ENCODE data around the gene HDGFL2. TPM values are rescaled to one million over a fixed set of nuclear protein-coding genes. Genes with fewer than 3 reads are reported as not detected.

Gene HDGFL2
- total and polyA plus RNA-seq, 2 donors (not counting 1 experiment from before 2014, with no cell fraction given), result 19.5 to 51.2 TPM

DNA sequence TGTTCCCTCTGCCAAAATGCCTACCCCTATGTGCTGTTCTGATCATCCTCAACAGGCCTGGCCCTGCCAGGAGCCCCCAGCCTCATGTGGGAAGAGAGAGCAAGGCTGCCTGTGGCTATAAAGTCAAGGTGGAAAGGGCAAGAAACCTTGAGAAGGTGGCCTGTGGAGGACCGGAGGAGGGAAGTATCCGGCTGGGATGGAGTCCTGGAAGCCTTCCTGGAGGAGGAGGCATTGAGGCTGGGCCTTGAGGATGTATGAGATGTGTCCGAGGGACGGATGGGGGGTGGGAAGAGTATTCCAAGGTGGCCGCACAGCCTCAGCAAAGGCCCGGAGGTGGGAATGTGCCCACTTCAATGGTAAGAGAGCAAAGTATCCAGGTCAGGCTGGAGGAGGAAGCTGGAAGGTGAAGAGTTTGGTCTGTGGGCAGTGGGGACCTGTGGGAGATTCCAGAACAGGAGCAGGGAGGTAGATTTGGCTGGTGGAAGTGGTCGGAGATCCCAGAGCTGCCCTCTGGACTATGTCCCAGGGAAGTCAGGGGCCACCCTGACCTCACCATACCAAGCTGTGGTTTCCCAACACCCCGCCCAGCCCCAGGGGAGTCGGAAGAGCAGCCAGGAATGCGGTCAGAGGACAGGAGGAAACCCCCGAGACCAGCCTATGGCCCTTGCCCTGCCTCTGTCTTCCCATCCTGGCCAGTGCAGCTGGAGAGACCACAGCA is 49.2 kb downstream of the HDGFL2 start:
- no peaks in the 10 kb centered on the region for H3K79me2 ChIP-seq (ENCODE audit: control insufficient read depth, insufficient read depth, low read length)
- no peaks in the 10 kb centered on the region for H3K9me3 ChIP-seq (ENCODE audit: control insufficient read depth, insufficient read depth, low read depth, low read length)
- H3K27me3 ChIP-seq (ENCODE audit: control insufficient read depth, insufficient read depth, low read length), result no peaks in the 10 kb centered on the region
- H3K4me2 ChIP-seq (ENCODE audit: extremely low read depth, insufficient read depth, low read length), result no peak overlapping the region
- no peak for TF ChIP-seq EZH2 (IDR thresholded peaks at IDR 0.05; ENCODE audit: low read length, missing control alignments)
- TF ChIP-seq, protein P1, sequence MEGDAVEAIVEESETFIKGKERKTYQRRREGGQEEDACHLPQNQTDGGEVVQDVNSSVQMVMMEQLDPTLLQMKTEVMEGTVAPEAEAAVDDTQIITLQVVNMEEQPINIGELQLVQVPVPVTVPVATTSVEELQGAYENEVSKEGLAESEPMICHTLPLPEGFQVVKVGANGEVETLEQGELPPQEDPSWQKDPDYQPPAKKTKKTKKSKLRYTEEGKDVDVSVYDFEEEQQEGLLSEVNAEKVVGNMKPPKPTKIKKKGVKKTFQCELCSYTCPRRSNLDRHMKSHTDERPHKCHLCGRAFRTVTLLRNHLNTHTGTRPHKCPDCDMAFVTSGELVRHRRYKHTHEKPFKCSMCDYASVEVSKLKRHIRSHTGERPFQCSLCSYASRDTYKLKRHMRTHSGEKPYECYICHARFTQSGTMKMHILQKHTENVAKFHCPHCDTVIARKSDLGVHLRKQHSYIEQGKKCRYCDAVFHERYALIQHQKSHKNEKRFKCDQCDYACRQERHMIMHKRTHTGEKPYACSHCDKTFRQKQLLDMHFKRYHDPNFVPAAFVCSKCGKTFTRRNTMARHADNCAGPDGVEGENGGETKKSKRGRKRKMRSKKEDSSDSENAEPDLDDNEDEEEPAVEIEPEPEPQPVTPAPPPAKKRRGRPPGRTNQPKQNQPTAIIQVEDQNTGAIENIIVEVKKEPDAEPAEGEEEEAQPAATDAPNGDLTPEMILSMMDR (conservative IDR thresholded peaks at IDR 0.05 in 1 of 2, IDR thresholded peaks at IDR 0.05 in 1 of 2; ENCODE audit: low read depth in 1 of 2, low read length in 2 of 2), result no peak
- no peak overlapping the region for H3K4me3 ChIP-seq (replicated peaks in 1 of 4; ENCODE audit: control extremely low read depth in 1 of 4, insufficient read depth in 1 of 4, low read depth in 3 of 4, low read length in 4 of 4)
- no peaks in the 10 kb centered on the region for H3K4me1 ChIP-seq (ENCODE audit: control insufficient read depth, extremely low read depth, insufficient read depth, low read length)
- H3K36me3 ChIP-seq (ENCODE audit: control insufficient read depth, insufficient read depth, low read length), result no peaks in the 10 kb centered on the region
- no peak overlapping the region for H2AFZ ChIP-seq (ENCODE audit: low read length)
- no peaks in the 10 kb centered on the region for H4K20me1 ChIP-seq (ENCODE audit: control insufficient read depth, extremely low read depth, insufficient read depth, low read length)
- DNase-seq (ENCODE audit: low read depth in 2 of 2), result no peak
- H3K9ac ChIP-seq (ENCODE audit: insufficient read depth, low read length), result no peak overlapping the region
- no peak overlapping the region for H3K27ac ChIP-seq (ENCODE audit: insufficient read depth, low read length)

DNA sequence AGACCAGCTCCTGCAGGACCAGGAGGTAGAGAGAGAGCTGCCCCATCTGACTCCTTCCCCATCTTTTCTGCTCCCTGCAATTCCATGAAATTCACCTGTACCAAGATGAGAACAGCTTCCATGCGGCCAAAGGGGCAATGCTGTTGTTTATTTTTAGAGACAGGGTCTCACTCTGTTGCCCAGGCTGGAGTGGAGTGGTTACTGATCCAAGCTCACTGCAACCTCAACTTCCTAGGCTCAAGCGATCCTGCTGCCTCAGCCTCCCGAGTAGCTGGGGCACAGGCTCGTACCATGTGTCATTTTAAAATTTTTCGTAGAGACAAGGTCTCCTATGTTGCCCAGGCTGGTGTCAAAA is 49.8 kb downstream of the HDGFL2 start:
- Histone ChIP-seq H3K4me3 (replicated peaks in 1 of 4; ENCODE audit: control extremely low read depth in 1 of 4, insufficient read depth in 1 of 4, low read depth in 3 of 4, low read length in 4 of 4) (no peak overlapping the region), H3K9me3 (ENCODE audit: control insufficient read depth, insufficient read depth, low read depth, low read length) (no peaks in the 10 kb centered on the region), H3K27ac (ENCODE audit: insufficient read depth, low read length) (no peak overlapping the region), H3K36me3 (ENCODE audit: control insufficient read depth, insufficient read depth, low read length) (no peaks in the 10 kb centered on the region), H3K4me2 (ENCODE audit: extremely low read depth, insufficient read depth, low read length) (no peak overlapping the region), H3K4me1 (ENCODE audit: control insufficient read depth, extremely low read depth, insufficient read depth, low read length) (no peaks in the 10 kb centered on the region), H3K9ac (ENCODE audit: insufficient read depth, low read length) (no peak overlapping the region), H3K27me3 (ENCODE audit: control insufficient read depth, insufficient read depth, low read length) (no peaks in the 10 kb centered on the region), H2AFZ (ENCODE audit: low read length) (no peak overlapping the region), H4K20me1 (ENCODE audit: control insufficient read depth, extremely low read depth, insufficient read depth, low read length) (no peaks in the 10 kb centered on the region), H3K79me2 (ENCODE audit: control insufficient read depth, insufficient read depth, low read length) (no peaks in the 10 kb centered on the region)
- DNase-seq (ENCODE audit: low read depth in 2 of 2), result no peak
- TF ChIP-seq, protein P1 (conservative IDR thresholded peaks at IDR 0.05 in 1 of 2, IDR thresholded peaks at IDR 0.05 in 1 of 2; ENCODE audit: low read depth in 1 of 2, low read length in 2 of 2), result no peak
- TF ChIP-seq EZH2 (IDR thresholded peaks at IDR 0.05; ENCODE audit: low read length, missing control alignments), result no peak

DNA sequence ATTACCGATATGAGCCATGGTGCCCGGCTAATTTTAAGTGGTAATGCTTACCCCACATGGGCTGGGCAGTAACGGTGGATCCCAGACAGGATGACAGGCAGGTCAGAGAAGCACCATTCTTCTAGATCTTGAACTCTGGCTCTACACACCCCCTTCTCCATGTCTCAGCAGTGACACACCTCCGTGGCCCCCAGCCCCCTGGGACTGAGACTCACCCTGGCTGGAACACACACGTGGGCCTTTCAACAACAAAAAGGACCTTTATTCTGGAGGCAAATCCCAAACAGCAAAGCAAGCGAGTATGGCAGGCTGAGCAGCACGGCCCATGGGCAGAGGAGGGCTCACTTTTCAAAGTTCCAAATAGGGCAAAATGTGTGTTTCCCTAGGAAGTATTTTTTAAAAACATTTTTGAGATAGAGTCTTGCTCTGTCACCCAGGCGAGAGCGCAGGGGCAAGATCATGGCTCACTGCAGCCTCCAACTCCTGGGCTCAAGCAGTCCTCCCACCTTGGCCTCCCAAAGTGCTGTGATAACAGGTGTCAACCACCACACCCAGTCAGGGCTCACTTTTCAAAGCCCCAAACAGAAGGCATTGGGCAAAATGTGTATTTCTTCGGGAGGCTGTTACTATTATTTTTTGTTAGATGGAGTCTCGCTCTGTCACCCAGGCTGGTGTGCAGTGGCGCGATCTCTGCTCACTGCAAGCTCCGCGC is 50.4 kb downstream of the HDGFL2 start:
- Histone ChIP-seq H3K4me3 (replicated peaks in 1 of 4; ENCODE audit: control extremely low read depth in 1 of 4, insufficient read depth in 1 of 4, low read depth in 3 of 4, low read length in 4 of 4) (no peak overlapping the region), H3K27me3 (ENCODE audit: control insufficient read depth, insufficient read depth, low read length) (no peaks in the 10 kb centered on the region), H3K9me3 (ENCODE audit: control insufficient read depth, insufficient read depth, low read depth, low read length) (no peaks in the 10 kb centered on the region), H4K20me1 (ENCODE audit: control insufficient read depth, extremely low read depth, insufficient read depth, low read length) (no peaks in the 10 kb centered on the region), H2AFZ (ENCODE audit: low read length) (no peak overlapping the region), H3K79me2 (ENCODE audit: control insufficient read depth, insufficient read depth, low read length) (no peaks in the 10 kb centered on the region), H3K36me3 (ENCODE audit: control insufficient read depth, insufficient read depth, low read length) (no peaks in the 10 kb centered on the region), H3K4me2 (ENCODE audit: extremely low read depth, insufficient read depth, low read length) (no peak overlapping the region), H3K4me1 (ENCODE audit: control insufficient read depth, extremely low read depth, insufficient read depth, low read length) (no peaks in the 10 kb centered on the region), H3K27ac (ENCODE audit: insufficient read depth, low read length) (no peak overlapping the region), H3K9ac (ENCODE audit: insufficient read depth, low read length) (no peak overlapping the region)
- no peak for DNase-seq (ENCODE audit: low read depth in 2 of 2)
- TF ChIP-seq, protein P1 (conservative IDR thresholded peaks at IDR 0.05 in 1 of 2, IDR thresholded peaks at IDR 0.05 in 1 of 2; ENCODE audit: low read depth in 1 of 2, low read length in 2 of 2), result no peak
- no peak for TF ChIP-seq EZH2 (IDR thresholded peaks at IDR 0.05; ENCODE audit: low read length, missing control alignments)
